Stimulated activated CD8-positive, alpha-beta memory T cell treated with anti-CD3 and anti-CD28 coated beads, Interleukin-15, amount 100 ng/mL, for 48 hours (primary cell): ENCODE data around the gene TMEM178B.
"Not testable (repeated sequence)": the region's sequence is repeated elsewhere in the genome, so short reads cannot be mapped to it uniquely, and the experiment has no call there.

Experiments
- DNase-seq, 2 donors: peaks; one replicate each; pipeline ENCODE4 v3.0.0-alpha.2; 2020; ENCODE audit warnings: low read depth in 2 of 2

The TMEM178B gene

GRCh38 chr7:141312828-141313521, 239.1 kb downstream of the TMEM178B start:
- no peak for DNase-seq

GRCh38 chr7:141313896-141314295, 240.0 kb downstream of the TMEM178B start:
- DNase-seq: no peak

DNA sequence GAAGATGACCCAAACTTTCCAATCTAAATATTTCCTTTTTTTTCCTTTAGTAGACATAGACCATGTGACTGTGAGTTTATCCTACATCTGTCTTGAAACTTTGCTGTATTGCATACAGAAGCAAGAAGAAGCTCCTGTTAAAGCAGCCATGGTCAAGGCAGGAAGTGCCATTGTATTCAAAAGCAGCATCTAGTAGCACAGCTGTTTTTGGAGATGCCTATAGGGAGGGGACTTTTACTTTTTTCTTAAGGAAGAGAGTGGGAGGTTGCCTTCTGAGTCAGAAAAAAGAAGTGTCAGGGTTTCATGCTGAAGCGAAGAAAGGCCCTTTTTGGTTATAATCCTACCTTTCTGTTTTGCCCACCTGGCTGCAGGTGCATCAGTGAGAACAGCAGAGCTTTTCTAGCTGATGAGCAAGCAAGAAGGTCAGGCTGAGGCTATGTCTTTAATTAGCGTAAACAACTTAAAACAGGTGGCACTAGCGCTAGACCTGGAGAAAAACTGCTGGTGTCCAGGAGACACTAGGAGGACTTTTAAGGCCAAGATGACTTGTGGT, 243.2 kb downstream of the TMEM178B start:
- DNase-seq: no peak

GRCh38 chr7:141320287-141320686, 246.4 kb downstream of the TMEM178B start:
- no peak for DNase-seq

DNA sequence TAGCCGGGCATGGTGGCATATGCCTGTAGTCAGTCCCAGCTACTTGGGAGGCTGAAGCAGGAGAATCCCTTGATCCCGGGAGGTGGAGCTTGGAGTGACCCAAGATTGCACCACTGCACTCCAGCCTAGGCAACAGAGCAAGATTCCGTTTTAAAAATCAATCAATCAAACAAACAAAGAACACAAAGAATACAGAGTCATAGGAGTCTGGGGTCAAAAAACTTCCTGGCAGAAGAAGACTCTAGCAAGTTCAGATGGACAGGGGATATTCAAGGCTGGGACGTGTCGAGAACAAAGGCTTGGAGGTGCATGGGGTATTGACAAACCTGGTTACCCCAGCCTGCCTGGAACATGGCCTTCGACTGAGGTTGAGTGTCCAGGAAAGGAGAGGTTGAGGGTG, 248.5 kb downstream of the TMEM178B start:
- no peak for DNase-seq

GRCh38 chr7:141323826-141324225, 250.0 kb downstream of the TMEM178B start:
- DNase-seq: no peak

GRCh38 chr7:141324870-141325269, 251.0 kb downstream of the TMEM178B start:
- no peak for DNase-seq

- no peak for DNase-seq
Observed at GRCh38 chr7:141325275-141325674, 251.4 kb downstream of the TMEM178B start.

DNA sequence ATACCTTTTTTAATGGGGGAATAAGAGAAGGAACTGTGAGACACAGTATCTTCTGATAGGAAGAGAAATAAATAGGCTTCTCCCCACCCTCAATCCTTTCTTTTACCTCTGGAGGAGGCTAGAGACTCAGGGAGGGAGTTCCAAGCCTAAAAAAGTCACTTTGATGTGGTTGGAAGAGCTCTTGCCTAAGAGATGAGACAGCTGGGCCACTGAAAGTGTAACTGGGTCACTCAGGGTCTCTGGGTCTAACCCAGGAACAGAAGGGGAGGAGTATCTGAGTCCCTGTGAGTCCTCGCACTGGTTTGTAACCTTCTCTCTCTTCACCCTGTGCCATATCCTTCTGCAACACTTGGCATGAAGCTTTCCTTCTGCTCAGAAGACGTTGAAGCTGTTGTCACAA, 254.4 kb downstream of the TMEM178B start:
- no peak for DNase-seq

DNA sequence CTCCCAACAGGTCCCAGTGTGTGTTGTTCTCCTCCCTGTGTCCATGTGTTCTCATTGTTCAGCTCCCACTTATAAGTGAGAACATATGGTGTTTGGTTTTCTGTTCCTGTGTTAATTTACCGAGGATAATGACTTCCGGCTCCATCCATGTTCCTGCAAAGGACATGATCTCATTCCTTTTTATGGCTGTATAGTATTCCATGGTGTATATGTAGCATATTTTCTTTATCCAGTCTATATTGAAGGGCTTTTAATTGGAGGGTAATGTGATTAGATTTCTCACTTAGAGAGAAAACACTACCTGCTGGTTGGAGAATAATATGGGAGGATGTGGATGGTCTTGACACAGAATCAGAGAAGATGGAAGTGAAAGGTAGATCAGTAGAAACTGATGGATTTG, 256.4 kb downstream of the TMEM178B start:
- not testable (repeated sequence) for DNase-seq

DNA sequence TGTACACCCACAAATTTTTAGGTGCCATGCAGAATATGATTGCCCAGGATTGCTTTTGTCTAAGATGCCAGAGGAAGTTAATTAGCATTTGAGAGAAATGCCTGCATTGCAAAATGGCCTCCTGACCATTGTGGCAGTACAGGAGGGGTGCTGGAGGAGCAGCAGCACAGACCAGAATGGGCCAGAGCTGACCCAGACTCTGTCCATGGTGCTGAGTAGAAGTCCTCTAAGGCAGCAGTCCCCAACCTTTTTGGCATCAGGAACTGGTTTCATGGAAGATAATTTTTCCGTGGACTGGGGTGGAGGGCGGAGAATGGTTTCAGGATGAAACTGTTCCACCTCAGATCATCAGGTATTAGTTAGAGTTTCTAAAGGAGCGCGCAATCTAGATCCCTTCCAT, 259.6 kb downstream of the TMEM178B start:
- no peak for DNase-seq

- DNase-seq: no peak
Observed at GRCh38 chr7:141335164-141335563, 261.3 kb downstream of the TMEM178B start.

DNA sequence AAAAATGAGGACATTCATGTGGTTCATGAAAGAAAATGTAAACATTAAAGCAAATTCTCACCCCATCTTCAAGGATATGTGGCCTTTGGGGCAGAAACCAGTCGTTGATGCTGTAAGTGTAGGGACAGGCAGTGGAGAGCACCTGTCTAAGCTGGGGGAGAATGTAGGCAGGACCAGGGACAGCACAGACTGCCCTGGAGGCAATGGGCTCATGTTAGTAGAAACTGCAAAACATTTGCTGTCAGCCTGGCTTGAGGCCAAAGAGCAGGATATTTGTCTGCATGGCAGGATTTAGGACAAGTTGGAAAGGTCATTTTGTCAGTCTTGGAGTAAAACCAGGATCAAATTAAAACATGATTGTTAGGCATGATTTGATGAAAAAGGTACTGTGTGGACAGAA, 265.7 kb downstream of the TMEM178B start:
- DNase-seq: no peak

DNA sequence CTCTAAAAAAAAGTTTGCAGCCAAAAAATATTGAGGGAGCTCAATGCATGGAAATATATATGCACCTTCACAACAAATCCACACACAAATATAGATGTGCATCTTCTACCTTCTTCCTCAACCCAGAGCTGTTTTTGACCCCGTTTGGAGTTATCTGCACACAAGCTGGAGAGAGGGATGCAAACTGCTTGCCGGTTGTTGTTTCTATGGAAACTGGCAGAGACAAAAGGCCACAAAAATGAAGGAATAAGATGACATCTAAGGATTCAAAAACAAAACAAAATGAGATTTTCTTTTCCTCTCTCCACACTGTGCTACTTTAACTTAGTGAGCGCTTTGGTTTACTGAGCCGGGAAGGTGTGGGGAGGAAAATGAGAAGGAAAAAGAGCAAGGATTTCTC, 267.1 kb downstream of the TMEM178B start:
- no peak for DNase-seq

DNA sequence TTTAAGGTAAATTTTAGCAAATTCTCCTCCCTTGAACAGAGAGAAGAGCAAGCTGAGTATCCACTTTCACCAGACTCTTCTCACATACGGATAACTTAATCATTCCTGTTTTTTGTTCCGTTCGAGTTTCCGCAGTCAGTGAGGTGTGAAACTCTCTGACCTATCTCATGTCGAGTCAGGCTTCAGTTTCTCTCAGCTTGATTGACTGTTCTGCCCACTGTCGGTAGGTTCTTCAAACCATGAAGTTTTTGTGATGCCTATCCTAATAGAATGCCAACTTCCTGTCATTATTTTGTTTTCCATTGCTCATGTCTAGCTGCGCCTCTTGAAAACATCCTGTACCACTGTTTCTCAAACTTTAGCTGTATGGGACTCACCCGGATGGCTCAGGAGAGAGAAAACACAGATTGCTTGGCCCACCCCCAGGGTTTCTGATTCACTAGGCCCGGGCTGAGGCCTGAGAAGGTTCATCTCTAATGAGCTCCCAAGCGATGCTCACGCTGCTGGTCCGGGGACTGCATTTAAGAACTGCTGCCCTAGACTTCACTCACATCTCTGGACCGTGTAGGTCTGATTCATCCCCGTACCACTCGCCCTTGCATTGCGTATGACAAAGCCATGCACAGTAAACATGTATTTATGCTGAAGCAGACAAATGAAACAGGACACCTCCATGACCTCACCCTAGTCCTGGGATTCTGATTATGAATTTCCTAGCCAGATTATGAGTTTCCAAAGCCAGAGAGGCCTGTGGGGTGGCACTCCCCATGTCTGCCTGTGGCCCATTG, 269.0 kb downstream of the TMEM178B start:
- no peak for DNase-seq

GRCh38 chr7:141344153-141344935, 270.5 kb downstream of the TMEM178B start:
- no peak for DNase-seq

DNA sequence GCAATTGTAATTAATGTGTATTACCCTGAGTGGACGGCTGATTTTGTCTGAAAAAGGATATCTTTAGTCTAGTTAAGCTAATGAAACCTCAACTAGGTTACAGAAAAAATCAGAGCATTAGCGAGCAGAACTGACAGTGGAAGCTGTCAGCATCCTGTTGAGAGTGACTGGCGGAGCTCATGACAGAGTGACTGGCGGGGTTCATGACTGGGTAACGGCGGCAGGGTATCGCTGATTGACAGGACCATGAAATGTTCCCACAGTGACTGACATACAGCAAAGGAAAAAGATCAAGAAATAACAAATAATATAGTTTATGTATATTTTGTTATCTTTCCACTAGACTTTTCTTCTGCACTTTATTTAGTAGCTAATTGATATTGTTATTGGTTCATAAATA, 274.9 kb downstream of the TMEM178B start:
- no peak for DNase-seq

DNA sequence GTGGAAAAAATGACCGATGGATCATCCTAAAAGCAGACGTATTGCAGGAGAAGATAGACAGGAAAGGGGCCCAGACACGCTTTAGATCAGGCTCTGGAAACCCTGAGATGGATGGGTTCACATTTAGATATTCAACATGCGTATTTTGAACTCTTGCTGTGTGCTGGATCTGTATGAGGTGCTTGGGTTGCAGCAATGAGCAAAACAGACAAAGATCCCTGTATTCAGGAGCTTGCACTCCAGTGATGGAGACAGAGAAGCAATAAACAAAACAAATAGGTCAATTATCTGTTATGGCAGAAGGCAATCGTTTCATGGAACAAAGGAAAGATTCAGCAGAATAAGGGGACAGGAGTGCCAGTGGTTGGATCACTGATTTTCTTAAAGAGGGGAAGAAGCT, 275.5 kb downstream of the TMEM178B start:
- no peak for DNase-seq

GRCh38 chr7:141349804-141350203, 275.9 kb downstream of the TMEM178B start:
- DNase-seq: no peak

DNA sequence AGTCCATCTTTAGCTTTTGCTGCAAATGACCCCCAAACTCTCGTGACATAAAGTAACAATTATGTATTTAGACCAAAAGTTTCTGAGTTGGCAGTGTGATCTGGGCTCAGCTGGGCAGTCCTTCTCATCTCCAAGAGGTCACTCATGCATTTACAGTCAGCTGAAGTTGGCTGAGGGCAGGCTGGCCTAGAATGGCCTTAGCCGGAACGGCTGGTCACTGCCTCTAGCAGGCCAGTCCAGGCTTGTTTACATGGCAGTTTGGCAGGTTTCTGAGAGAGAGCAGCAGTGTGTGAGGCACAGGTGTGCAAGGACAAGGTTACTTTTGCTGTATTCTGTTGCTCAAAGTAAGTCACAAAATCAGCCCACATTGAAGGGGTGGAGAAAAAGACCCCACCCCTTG, 277.3 kb downstream of the TMEM178B start:
- no peak for DNase-seq

DNA sequence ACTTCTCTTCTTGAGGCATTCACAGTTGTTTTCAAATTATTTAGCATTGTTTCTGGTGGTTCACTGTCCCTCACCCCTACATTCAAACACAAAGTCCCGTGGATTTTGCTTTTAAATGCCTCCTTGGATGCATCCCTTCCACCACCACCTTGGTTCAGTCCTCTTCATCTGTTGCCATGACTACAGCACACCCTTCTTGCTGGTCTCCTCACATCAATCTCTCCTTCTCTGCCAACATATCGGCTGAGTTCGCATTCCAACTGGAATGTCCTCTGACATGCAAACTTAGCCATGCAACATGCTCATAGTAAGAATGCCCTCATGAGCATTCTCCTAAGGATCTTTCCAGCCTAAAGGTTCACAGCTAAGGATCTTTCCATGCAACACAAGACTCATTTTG, 279.1 kb downstream of the TMEM178B start:
- DNase-seq: no peak

- DNase-seq: no peak
Observed at GRCh38 chr7:141354251-141354650, 280.4 kb downstream of the TMEM178B start.
